GM12878 (cell line): Measurements from ENCODE around the gene HP1BP3. TPM values are rescaled to one million over a fixed set of nuclear protein-coding genes. Genes with fewer than 3 reads are reported as not detected.

ENCODE experiments used
- ATAC-seq: fragments of 200-7000 bp; cut with Tn5 transposase; 3 replicates; pipeline ENCODE4 v1.9.1; 2020; ENCODE audit warnings: mild to moderate bottlenecking, moderate library complexity
- BruUV-seq: library from RNA; stranded (reverse); fragments of 400-500 nt; replicated peaks from 2 replicates; lab custom pipeline; 2021; lab: Mats Ljungman, UMichigan
- CTCF ChIA-PET: fragments of 300-600 bp; sonication (Branson Sonifier 250); formaldehyde crosslinking; extraction: SDS; loops from one replicate; lab custom pipeline; 2021; ENCODE audit warnings: inconsistent platforms; lab: Yijun Ruan, JAX
- POLR2A ChIA-PET: fragments of 350-600 bp; formaldehyde crosslinking; extraction: SDS; loops from one replicate; lab custom pipeline; 2021; ENCODE audit warnings: inconsistent platforms; lab: Charles Lee
- RAD21 ChIA-PET: fragments of 300-600 bp; sonication (Branson Sonifier 250); formaldehyde crosslinking; loops from one replicate; lab custom pipeline; 2023; ENCODE audit warnings: antibody characterized with exemption; ENCODE audit not compliant: unreplicated experiment; lab: Charles Lee
- SMC1A ChIA-PET: fragments of 300-600 bp; sonication (Branson Sonifier 250); formaldehyde crosslinking; loops from one replicate; lab custom pipeline; 2023; ENCODE audit not compliant: unreplicated experiment, uncharacterized antibody; lab: Charles Lee
- DNase-seq: peaks from one replicate; pipeline ENCODE4 v3.0.0-alpha.2; 2011; ENCODE audit warnings: low read depth, low spot score
- FAIRE-seq: peaks from 3 replicates; lab custom pipeline; 2011; peaks lifted over from hg19 to GRCh38; lab: Jason Lieb, UNC
- H2AFZ ChIP-seq: 2 replicates; pipeline ENCODE4 v1.6.0; 2011; ENCODE audit warnings: low read depth, low read length, control low read depth; ENCODE audit not compliant: control insufficient read depth
- H3K27ac ChIP-seq: 2 replicates; pipeline ENCODE4 v1.5.1; 2011; ENCODE audit warnings: control low read depth; ENCODE audit not compliant: control insufficient read depth, insufficient read depth
- H3K27me3 ChIP-seq, 2 experiments: replicated peaks in 1 of 2; 2 replicates each; pipeline versions ENCODE4 v1.6.0 to v1.6.1; 2011; ENCODE audit warnings: low read length in 1 of 2; ENCODE audit not compliant: control insufficient read depth in 2 of 2, insufficient read depth in 2 of 2
- H3K36me3 ChIP-seq, 2 experiments: 2 replicates each; pipeline ENCODE4 v1.5.1; 2011; ENCODE audit warnings: low read length in 1 of 2; ENCODE audit not compliant: control insufficient read depth in 2 of 2, insufficient read depth in 2 of 2
- H3K4me1 ChIP-seq: 2 replicates; pipeline ENCODE4 v1.6.1; 2011; ENCODE audit warnings: mild to moderate bottlenecking, low read length, moderate library complexity, mixed read lengths; ENCODE audit not compliant: control insufficient read depth, insufficient read depth
- H3K4me2 ChIP-seq: 2 replicates; pipeline ENCODE4 v1.6.0; 2011; ENCODE audit warnings: control low read depth; ENCODE audit not compliant: control insufficient read depth, insufficient read depth
- H3K4me3 ChIP-seq: fragments of 200-600 bp; sonication (generic); 2 replicates; pipeline ENCODE4 v1.5.1; 2016
- H3K79me2 ChIP-seq: 2 replicates; pipeline ENCODE4 v1.6.0; 2011; ENCODE audit warnings: low read length; ENCODE audit not compliant: control insufficient read depth, insufficient read depth
- H3K9ac ChIP-seq: 2 replicates; pipeline ENCODE4 v1.8.0; 2011; ENCODE audit warnings: low read length, control low read depth, mixed read lengths; ENCODE audit not compliant: control insufficient read depth, insufficient read depth
- H3K9me3 ChIP-seq: replicated peaks from 3 replicates; pipeline ENCODE4 v1.5.1; 2011; ENCODE audit warnings: mild to moderate bottlenecking, low read length; ENCODE audit not compliant: control insufficient read depth, insufficient read depth
- H4K20me1 ChIP-seq: 2 replicates; pipeline ENCODE4 v1.6.0; 2011; ENCODE audit not compliant: control insufficient read depth, insufficient read depth
- BMI1 ChIP-seq: fragments of 450-650 bp; IDR thresholded peaks from 2 replicates; pipeline ENCODE4 v1.6.1; 2016; ENCODE audit warnings: mild to moderate bottlenecking, moderate library complexity, borderline replicate concordance
- CBFB ChIP-seq: IDR thresholded peaks from 2 replicates; pipeline ENCODE4 v1.6.1; 2016; ENCODE audit warnings: antibody characterized with exemption, low read depth
- CHD2 ChIP-seq: IDR thresholded peaks from 2 replicates; pipeline ENCODE4 v1.6.1; 2011; ENCODE audit warnings: low read depth, low read length, improper control_type of control experiment, borderline replicate concordance
- DPF2 ChIP-seq: fragments of 450-650 bp; IDR thresholded peaks from 2 replicates; pipeline ENCODE4 v1.6.1; 2017; ENCODE audit warnings: mild to moderate bottlenecking
- ELK1 ChIP-seq: IDR thresholded peaks from 2 replicates; pipeline ENCODE4 v1.6.1; 2012; ENCODE audit warnings: low read depth, low read length, improper control_type of control experiment
- FOXK2 ChIP-seq: fragments of 450-650 bp; IDR thresholded peaks from 2 replicates; pipeline ENCODE4 v1.6.1; 2017; ENCODE audit warnings: mild to moderate bottlenecking, moderate library complexity
- HDGF ChIP-seq: fragments of 450-650 bp; IDR thresholded peaks from 2 replicates; pipeline ENCODE4 v1.6.1; 2016; ENCODE audit warnings: antibody characterized with exemption
- IKZF2 ChIP-seq, 2 experiments: fragments of 450-650 bp; IDR thresholded peaks; 2 replicates each; pipeline ENCODE4 v1.6.1; 2017; ENCODE audit warnings: mild to moderate bottlenecking in 2 of 2, moderate library complexity in 2 of 2
- PRDM15 ChIP-seq: fragments of 450-650 bp; formaldehyde crosslinking; IDR thresholded peaks from 2 replicates; pipeline ENCODE4 v1.4.0; 2020; ENCODE audit warnings: mild to moderate bottlenecking, moderate library complexity
- RAD51 ChIP-seq: fragments of 450-650 bp; IDR thresholded peaks from 2 replicates; pipeline ENCODE4 v1.6.1; 2016; ENCODE audit warnings: moderate library complexity, mild to moderate bottlenecking, inconsistent platforms
- RCOR1 ChIP-seq: conservative IDR thresholded peaks from 2 replicates; pipeline ENCODE4 v1.6.1; 2012; ENCODE audit warnings: low read depth, low read length, improper control_type of control experiment
- SREBF1 ChIP-seq: IDR thresholded peaks from 2 replicates; pipeline ENCODE4 v1.6.1; 2012; ENCODE audit warnings: mild to moderate bottlenecking, low read length
- ZNF622 ChIP-seq: fragments of 450-650 bp; IDR thresholded peaks from 2 replicates; pipeline ENCODE4 v1.6.1; 2017; ENCODE audit warnings: mild to moderate bottlenecking, inconsistent platforms
- WGBS: methylation state at CpG from one replicate; pipeline ENCODE4 v1.1.6; 2016; ENCODE audit warnings: low lambda C conversion rate; ENCODE audit not compliant: insufficient replicate concordance, insufficient coverage; ENCODE audit errors: missing lambda C conversion rate; 5-methylcytosine and 5-hydroxymethylcytosine counted together
- in situ Hi-C: fragments of 300-500 bp; cut with MboI; formaldehyde crosslinking; loops from 9 replicates; pipeline ENCODE4 v1.14.3; 2018; ENCODE audit warnings: mixed read lengths
- intact Hi-C: fragments of 100-400 bp; cut with micrococcal nuclease; formaldehyde crosslinking; loops from one replicate; pipeline ENCODE4 v1.14.2; 2022; ENCODE audit not compliant: unreplicated experiment
- polyA plus RNA-seq, 11 experiments: library from polyadenylated mRNA; depleted of rRNA in 4 of 11; unstranded in 6 of 11; stranded (reverse) in 5 of 11; fragments of >200 nt; fragmentation: Nextera tagmentation in 4 of 11; fragmentation: Illumina TruSeq in 1 of 11; extraction: Ambion mirVana in 4 of 11; extraction: Trizol in 1 of 11; gene quantifications; 1 replicate in 1 of 11; 2 replicates in 10 of 11; pipeline versions ENCODE4 v1.2.1 to v1.2.3, GENCODE V29; 2011 to 2016; ENCODE audit warnings: inconsistent platforms in 2 of 11, missing spikeins in 2 of 11, low read depth in 1 of 11
- total RNA-seq, 4 experiments: library from RNA; depleted of rRNA in 3 of 4; stranded (reverse); fragments of >200 nt in 3 of 4; fragmentation: Illumina TruSeq in 1 of 4; extraction: Trizol in 1 of 4; gene quantifications; 2 replicates each; pipeline versions ENCODE4 v1.2.1 to v1.2.3, GENCODE V29; 2013 to 2021
- TF ChIP-seq, protein P1 (sequence below): fragments of 450-650 bp; IDR thresholded peaks from 2 replicates; pipeline ENCODE4 v1.6.1; 2016; ENCODE audit warnings: mild to moderate bottlenecking
- TF ChIP-seq, protein P2 (sequence below): fragments of 450-650 bp; conservative IDR thresholded peaks from 2 replicates; pipeline ENCODE4 v1.6.1; 2017; ENCODE audit warnings: mild to moderate bottlenecking, moderate library complexity

Gene HP1BP3
- total and polyA plus RNA-seq, 10 of the 15 experiments (the other 5 are each of a cell fraction or from before 2014, with no cell fraction given) = 32.6 to 188 (median 133) TPM

DNA sequence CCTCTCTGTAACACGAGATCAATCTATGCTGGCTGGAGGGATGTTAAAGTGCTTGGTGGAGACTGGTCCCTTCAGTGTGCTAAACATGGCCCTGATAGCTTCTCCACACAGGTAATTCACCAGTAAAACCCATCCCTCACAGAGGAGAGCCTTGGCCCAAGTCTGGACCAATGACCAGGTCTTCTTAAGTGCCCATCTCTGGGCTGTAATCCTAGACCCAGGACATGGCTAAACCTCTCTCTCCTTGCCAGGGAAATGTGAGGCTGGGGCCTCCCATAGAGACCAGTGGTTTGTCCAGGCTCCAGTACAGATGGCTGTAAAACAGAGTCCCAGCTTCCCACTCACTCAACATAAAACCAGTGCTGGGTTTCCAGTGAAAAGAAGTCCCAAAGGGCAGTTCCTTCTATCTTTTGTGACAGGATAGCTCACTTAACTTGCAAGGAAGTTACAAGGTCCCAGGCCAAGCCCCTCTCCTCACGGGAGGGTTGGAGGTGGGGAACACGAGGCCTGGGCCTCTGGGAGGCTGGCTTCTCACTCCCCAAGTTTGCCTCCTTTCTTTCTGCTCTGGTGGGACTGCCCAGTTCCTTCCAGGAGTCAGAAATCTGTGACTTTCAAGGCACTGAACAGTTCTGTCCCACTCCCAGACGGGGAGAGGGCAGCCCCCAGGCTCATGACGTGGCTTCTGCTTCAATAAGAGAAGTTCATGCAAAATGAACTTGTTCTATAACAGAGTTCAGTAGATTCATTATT, 67.1 kb downstream of the HP1BP3 start (continued):
- TF ChIP-seq PRDM15 (CRISPR knock-in tag) (no peak), ZNF622 (no peak)
- TF ChIP-seq, protein P1, sequence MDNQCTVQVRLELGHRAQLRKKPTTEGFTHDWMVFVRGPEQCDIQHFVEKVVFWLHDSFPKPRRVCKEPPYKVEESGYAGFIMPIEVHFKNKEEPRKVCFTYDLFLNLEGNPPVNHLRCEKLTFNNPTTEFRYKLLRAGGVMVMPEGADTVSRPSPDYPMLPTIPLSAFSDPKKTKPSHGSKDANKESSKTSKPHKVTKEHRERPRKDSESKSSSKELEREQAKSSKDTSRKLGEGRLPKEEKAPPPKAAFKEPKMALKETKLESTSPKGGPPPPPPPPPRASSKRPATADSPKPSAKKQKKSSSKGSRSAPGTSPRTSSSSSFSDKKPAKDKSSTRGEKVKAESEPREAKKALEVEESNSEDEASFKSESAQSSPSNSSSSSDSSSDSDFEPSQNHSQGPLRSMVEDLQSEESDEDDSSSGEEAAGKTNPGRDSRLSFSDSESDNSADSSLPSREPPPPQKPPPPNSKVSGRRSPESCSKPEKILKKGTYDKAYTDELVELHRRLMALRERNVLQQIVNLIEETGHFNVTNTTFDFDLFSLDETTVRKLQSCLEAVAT = no peak

DNA sequence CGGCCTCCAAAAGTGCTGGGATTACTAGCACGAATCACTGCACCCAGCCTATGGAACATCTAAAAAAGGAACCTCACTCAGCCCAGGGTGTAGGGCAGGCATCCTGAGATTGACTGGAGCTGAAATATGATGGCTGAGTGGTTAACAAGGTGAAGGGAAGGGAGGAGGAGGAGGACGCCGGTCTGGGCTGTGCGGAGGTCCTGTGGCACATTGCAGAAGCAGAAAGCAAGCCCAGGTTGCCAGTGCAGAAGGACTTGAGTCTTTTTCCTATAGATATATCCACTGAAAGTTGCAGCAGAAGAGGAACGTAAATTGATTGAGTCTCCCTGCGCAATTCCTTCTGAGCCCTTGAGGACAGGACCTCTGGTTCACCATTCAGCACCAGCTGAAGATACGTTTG, 67.8 kb downstream of the HP1BP3 start:
- WGBS = 74% methylated on average over 8 of the region's 8 CpGs
- Histone ChIP-seq H3K9ac (no peak overlapping the region), H3K79me2 (no peaks in the 10 kb centered on the region), H3K4me2 (no peak overlapping the region), H3K9me3 (no peaks in the 10 kb centered on the region; the same call in 2 of the 3 replicates), H3K4me3 (no peak overlapping the region), H4K20me1 (no peaks in the 10 kb centered on the region), H3K27me3 (peaks cover 0 to 5% of the 10 kb centered on the region in 2 experiments; a peak in 1 of 4 replicates), H3K27ac (no peak overlapping the region), H3K4me1 (no peaks in the 10 kb centered on the region), H3K36me3 (no peaks in the 10 kb centered on the region), H2AFZ (no peak overlapping the region)
- in situ Hi-C loops = no loop called here
- FAIRE-seq = no peak
- ChIA-PET SMC1A (no interaction called here), POLR2A (no interaction called here), CTCF (interaction anchor here (0.6 kb wide), 1 partner anchor 453 kb away, joined by 3 read pairs; no protein-coding TSS in a partner anchor), RAD21 (no interaction called here)
- no TSS peak for BruUV-seq
- ATAC-seq = no peak
- intact Hi-C loops = no loop called here
- no peak for DNase-seq
- TF ChIP-seq DPF2 (no peak), SREBF1 (no peak), ELK1 (no peak), CHD2 (no peak), CBFB (no peak), HDGF (no peak), BMI1 (no peak), RCOR1 (no peak), RAD51 (no peak), IKZF2 (IDR thresholded peaks at IDR 0.05) (no peak), FOXK2 (no peak)
- TF ChIP-seq, protein P2, sequence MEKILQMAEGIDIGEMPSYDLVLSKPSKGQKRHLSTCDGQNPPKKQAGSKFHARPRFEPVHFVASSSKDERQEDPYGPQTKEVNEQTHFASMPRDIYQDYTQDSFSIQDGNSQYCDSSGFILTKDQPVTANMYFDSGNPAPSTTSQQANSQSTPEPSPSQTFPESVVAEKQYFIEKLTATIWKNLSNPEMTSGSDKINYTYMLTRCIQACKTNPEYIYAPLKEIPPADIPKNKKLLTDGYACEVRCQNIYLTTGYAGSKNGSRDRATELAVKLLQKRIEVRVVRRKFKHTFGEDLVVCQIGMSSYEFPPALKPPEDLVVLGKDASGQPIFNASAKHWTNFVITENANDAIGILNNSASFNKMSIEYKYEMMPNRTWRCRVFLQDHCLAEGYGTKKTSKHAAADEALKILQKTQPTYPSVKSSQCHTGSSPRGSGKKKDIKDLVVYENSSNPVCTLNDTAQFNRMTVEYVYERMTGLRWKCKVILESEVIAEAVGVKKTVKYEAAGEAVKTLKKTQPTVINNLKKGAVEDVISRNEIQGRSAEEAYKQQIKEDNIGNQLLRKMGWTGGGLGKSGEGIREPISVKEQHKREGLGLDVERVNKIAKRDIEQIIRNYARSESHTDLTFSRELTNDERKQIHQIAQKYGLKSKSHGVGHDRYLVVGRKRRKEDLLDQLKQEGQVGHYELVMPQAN = no peak
